Neural progenitor cell (in vitro differentiated cells): ENCODE measurements around the gene OR4Q2. TPM values are rescaled to one million over a fixed set of nuclear protein-coding genes. Genes with fewer than 3 reads are reported as not detected.
"Not testable (repeated sequence)": the region's sequence is repeated elsewhere in the genome, so short reads cannot be mapped to it uniquely, and the experiment has no call there.

ENCODE experiments used
- DNase-seq: peaks from one replicate; pipeline ENCODE4 v3.0.0-alpha.2; 2016; ENCODE audit warnings: low spot score
- H2AFZ ChIP-seq: fragments of 200-600 bp; sonication (generic); replicated peaks from 2 replicates; pipeline ENCODE4 v1.6.1; 2016; ENCODE audit warnings: antibody characterized with exemption
- H3F3A ChIP-seq: fragments of 200-600 bp; sonication (generic); 2 replicates; pipeline ENCODE4 v1.6.1; 2016; ENCODE audit warnings: antibody characterized with exemption, low read depth
- H3K27ac ChIP-seq: fragments of 200-600 bp; sonication (generic); 2 replicates; pipeline ENCODE4 v1.5.1; 2016; ENCODE audit warnings: mild to moderate bottlenecking
- H3K27me3 ChIP-seq: fragments of 200-600 bp; sonication (generic); 2 replicates; pipeline ENCODE4 v1.6.1; 2016; ENCODE audit warnings: mild to moderate bottlenecking, moderate library complexity
- H3K36me3 ChIP-seq: fragments of 200-600 bp; sonication (generic); 2 replicates; pipeline ENCODE4 v1.5.1; 2016
- H3K4me1 ChIP-seq: fragments of 200-600 bp; sonication (generic); 2 replicates; pipeline ENCODE4 v1.6.1; 2016; ENCODE audit warnings: mixed run types
- H3K4me2 ChIP-seq: fragments of 200-600 bp; sonication (generic); 2 replicates; pipeline ENCODE4 v1.6.1; 2016
- H3K4me3 ChIP-seq: fragments of 200-600 bp; sonication (generic); 2 replicates; pipeline ENCODE4 v1.5.1; 2016
- H3K79me2 ChIP-seq: fragments of 200-600 bp; sonication (generic); 2 replicates; pipeline ENCODE4 v1.6.1; 2016; ENCODE audit warnings: low read depth
- H3K9ac ChIP-seq: fragments of 200-600 bp; sonication (generic); 2 replicates; pipeline ENCODE4 v1.6.1; 2016
- H3K9me3 ChIP-seq: fragments of 200-600 bp; sonication (generic); 2 replicates; pipeline ENCODE4 v1.5.1; 2016; ENCODE audit warnings: low read depth
- H4K20me1 ChIP-seq: fragments of 200-600 bp; sonication (generic); 2 replicates; pipeline ENCODE4 v1.6.1; 2016; ENCODE audit warnings: low read depth
- H3K27ac Mint-ChIP-seq: 3 replicates; pipeline ENCODE4 v1.8.0; 2021; ENCODE audit warnings: mixed read lengths
- H3K27me3 Mint-ChIP-seq: 2 replicates; pipeline ENCODE4 v1.8.0; 2022; ENCODE audit warnings: low read depth, mild to moderate bottlenecking, inconsistent platforms, moderate library complexity, mixed read lengths; ENCODE audit not compliant: insufficient read depth
- H3K36me3 Mint-ChIP-seq: 3 replicates; pipeline ENCODE4 v1.8.0; 2021; ENCODE audit warnings: mixed read lengths
- H3K4me1 Mint-ChIP-seq: 3 replicates; pipeline ENCODE4 v1.8.0; 2021; ENCODE audit warnings: mixed read lengths
- H3K4me3 Mint-ChIP-seq: 3 replicates; pipeline ENCODE4 v1.8.0; 2021; ENCODE audit warnings: mild to moderate bottlenecking, moderate library complexity, mixed read lengths
- H3K9me3 Mint-ChIP-seq: 3 replicates; pipeline ENCODE4 v1.8.0; 2020; ENCODE audit warnings: mixed read lengths
- CTCF ChIP-seq: fragments of 200-600 bp; sonication (generic); IDR thresholded peaks from 2 replicates; pipeline ENCODE4 v1.5.1; 2017; ENCODE audit warnings: antibody characterized with exemption, mild to moderate bottlenecking
- EZH2 ChIP-seq: fragments of 200-600 bp; sonication (generic); IDR thresholded peaks from 2 replicates; pipeline ENCODE4 v1.6.1; 2017; ENCODE audit warnings: antibody characterized with exemption, mild to moderate bottlenecking, moderate library complexity
- EZH2phosphoT487 ChIP-seq: fragments of 200-600 bp; sonication (generic); IDR thresholded peaks from 2 replicates; pipeline ENCODE4 v1.6.1; 2017; ENCODE audit warnings: antibody characterized with exemption
- total RNA-seq: library from RNA; depleted of rRNA; stranded (reverse); fragments of >200 nt; gene quantifications from 2 replicates; pipeline ENCODE4 v1.2.3, GENCODE V29; 2015; ENCODE audit warnings: low replicate concordance

OR4Q2 gene
- total RNA-seq: not detected in 2 replicates

- H3K36me3 Mint-ChIP-seq: no peaks in the 10 kb centered on the region
- TF ChIP-seq EZH2phosphoT487 (no peak), CTCF (no peak)
- no peak for DNase-seq
Measured at GRCh38 chr14:20001863-20002262, at the start of gene OR4Q2. TSS of gene OR4Q2 (plus strand) at chr14:20002163.

GRCh38 chr14:19969735-19970134, 32.2 kb upstream of the OR4Q2 start:
- DNase-seq, H3K4me2 ChIP-seq, H3K79me2 ChIP-seq, H3K4me1 Mint-ChIP-seq, H3K36me3 Mint-ChIP-seq, H3K4me3 ChIP-seq, H3K27me3 ChIP-seq, H3K4me3 Mint-ChIP-seq, H3K9ac ChIP-seq, H3K4me1 ChIP-seq, H2AFZ ChIP-seq, H4K20me1 ChIP-seq, H3K36me3 ChIP-seq, H3F3A ChIP-seq, H3K27me3 Mint-ChIP-seq, H3K27ac ChIP-seq, H3K27ac Mint-ChIP-seq: not testable (repeated sequence)
- peaks cover 19% of the 10 kb centered on the region for H3K9me3 ChIP-seq
- H3K9me3 Mint-ChIP-seq: peaks cover 19% of the 10 kb centered on the region

More at GRCh38 chr14:20001863-20002262, at the start of gene OR4Q2:
- H3K36me3 ChIP-seq: no peaks in the 10 kb centered on the region
- H3K79me2 ChIP-seq: no peaks in the 10 kb centered on the region
- no peak within 1 kb of the TSS for H2AFZ ChIP-seq
- H3K27me3 Mint-ChIP-seq: no peaks in the 10 kb centered on the region
- no peak within 1 kb of the TSS for H3K4me3 Mint-ChIP-seq
- no peaks in the 10 kb centered on the region for H3K4me1 ChIP-seq
- no peaks in the 10 kb centered on the region for H4K20me1 ChIP-seq
- H3F3A ChIP-seq: no peaks in the 10 kb centered on the region
- no peaks in the 10 kb centered on the region for H3K27me3 ChIP-seq
- no peak within 1 kb of the TSS for H3K27ac ChIP-seq
- no peak within 1 kb of the TSS for H3K27ac Mint-ChIP-seq
- peaks cover 19% of the 10 kb centered on the region for H3K9me3 Mint-ChIP-seq
- no peak within 1 kb of the TSS for H3K9ac ChIP-seq
- H3K9me3 ChIP-seq: peaks cover 51% of the 10 kb centered on the region
- H3K4me1 Mint-ChIP-seq: no peaks in the 10 kb centered on the region
- no peak within 1 kb of the TSS for H3K4me3 ChIP-seq
- no peak within 1 kb of the TSS for H3K4me2 ChIP-seq

- Histone ChIP-seq H2AFZ (no peak overlapping the region), H4K20me1 (no peaks in the 10 kb centered on the region), H3K4me1 (no peaks in the 10 kb centered on the region), H3K4me3 (no peak overlapping the region), H3K27me3 (no peaks in the 10 kb centered on the region), H3K36me3 (no peaks in the 10 kb centered on the region), H3K9ac (no peak overlapping the region), H3K9me3 (peaks cover 5% of the 10 kb centered on the region), H3K27ac (no peak overlapping the region), H3F3A (no peaks in the 10 kb centered on the region), H3K4me2 (no peak overlapping the region), H3K79me2 (no peaks in the 10 kb centered on the region)
- Mint-ChIP-seq H3K27me3 (no peaks in the 10 kb centered on the region), H3K4me3 (no peak overlapping the region), H3K27ac (no peak overlapping the region), H3K9me3 (peaks cover 12% of the 10 kb centered on the region), H3K4me1 (no peaks in the 10 kb centered on the region), H3K36me3 (no peaks in the 10 kb centered on the region)
- DNase-seq: no peak
- no peak for TF ChIP-seq EZH2
- TF ChIP-seq CTCF: no peak
- no peak for TF ChIP-seq EZH2phosphoT487
Measured at GRCh38 chr14:19974844-19975243, 27.1 kb upstream of the OR4Q2 start.

GRCh38 chr14:19975291-19975690, 26.7 kb upstream of the OR4Q2 start, which contains the start of gene OR4K15:
TSS of gene OR4K15 (plus strand) at chr14:19975591. CDS start at chr14:19975591, 0 bp downstream.
- H3K79me2 ChIP-seq: no peaks in the 10 kb centered on the region
- H3K4me3 Mint-ChIP-seq: no peak within 1 kb of the TSS
- no peaks in the 10 kb centered on the region for H3K4me1 ChIP-seq
- no peaks in the 10 kb centered on the region for H3K36me3 Mint-ChIP-seq
- H4K20me1 ChIP-seq: no peaks in the 10 kb centered on the region
- TF ChIP-seq CTCF (no peak), EZH2phosphoT487 (no peak), EZH2 (no peak)
- no peaks in the 10 kb centered on the region for H3K27me3 ChIP-seq
- H3K27me3 Mint-ChIP-seq: peaks cover 1% of the 10 kb centered on the region
- H3K27ac ChIP-seq: no peak within 1 kb of the TSS
- no peaks in the 10 kb centered on the region for H3K36me3 ChIP-seq
- no peak within 1 kb of the TSS for H3K4me2 ChIP-seq
- no peaks in the 10 kb centered on the region for H3K4me1 Mint-ChIP-seq
- no peak within 1 kb of the TSS for H3K27ac Mint-ChIP-seq
- peaks cover 5% of the 10 kb centered on the region for H3K9me3 ChIP-seq
- H3K9me3 Mint-ChIP-seq: peaks cover 15% of the 10 kb centered on the region
- no peak within 1 kb of the TSS for H3K4me3 ChIP-seq
- no peak for DNase-seq
- no peaks in the 10 kb centered on the region for H3F3A ChIP-seq
- no peak within 1 kb of the TSS for H2AFZ ChIP-seq
- H3K9ac ChIP-seq: no peak within 1 kb of the TSS
